Endodermal cell (in vitro differentiated cells): ENCODE measurements around the gene ZDBF2. TPM values are rescaled to one million over a fixed set of nuclear protein-coding genes. Genes with fewer than 3 reads are reported as not detected.
A peak's percentile ranks its signal among the peaks of the same experiment; 100 is the strongest.
"Not testable (repeated sequence)": the region's sequence is repeated elsewhere in the genome, so short reads cannot be mapped to it uniquely, and the experiment has no call there.

Experiments
- DNase-seq: peaks from one replicate; pipeline ENCODE4 v3.0.0-alpha.2; 2017
- H3K27ac ChIP-seq: 2 replicates; pipeline ENCODE4 v1.5.1; 2013; ENCODE audit warnings: mild to moderate bottlenecking, low read depth, low read length, moderate library complexity
- H3K27me3 ChIP-seq: 2 replicates; pipeline ENCODE4 v1.6.1; 2013; ENCODE audit warnings: mild to moderate bottlenecking, low read length, moderate library complexity; ENCODE audit not compliant: insufficient read depth, control insufficient read depth, poor library complexity, severe bottlenecking
- H3K36me3 ChIP-seq: 2 replicates; pipeline ENCODE4 v1.7.0; 2013; ENCODE audit warnings: mild to moderate bottlenecking, low read length, moderate library complexity; ENCODE audit not compliant: control insufficient read depth, insufficient read depth
- H3K4me1 ChIP-seq: one replicate; pipeline ENCODE4 v1.7.0; 2013; ENCODE audit warnings: low read length; ENCODE audit not compliant: control insufficient read depth, insufficient read depth
- H3K4me3 ChIP-seq: 2 replicates; pipeline ENCODE4 v1.5.1; 2013; ENCODE audit warnings: mild to moderate bottlenecking, low read length, moderate library complexity
- H3K9ac ChIP-seq: 2 replicates; pipeline ENCODE4 v1.6.1; 2013; ENCODE audit warnings: mild to moderate bottlenecking, low read length, moderate library complexity; ENCODE audit not compliant: poor library complexity, severe bottlenecking; ENCODE audit errors: extremely low read depth
- H3K9me3 ChIP-seq: 2 replicates; pipeline ENCODE4 v1.6.1; 2013; ENCODE audit warnings: mild to moderate bottlenecking, low read length, moderate library complexity; ENCODE audit not compliant: control insufficient read depth
- H3K27ac Mint-ChIP-seq: 2 replicates; pipeline ENCODE4 v1.8.0; 2020; ENCODE audit warnings: mixed read lengths
- H3K27me3 Mint-ChIP-seq: 2 replicates; pipeline ENCODE4 v1.8.0; 2021; ENCODE audit warnings: mild to moderate bottlenecking, mixed read lengths; ENCODE audit not compliant: insufficient read depth
- H3K36me3 Mint-ChIP-seq: 2 replicates; pipeline ENCODE4 v1.8.0; 2020; ENCODE audit warnings: low read depth, mixed read lengths
- H3K4me1 Mint-ChIP-seq: 2 replicates; pipeline ENCODE4 v1.8.0; 2020; ENCODE audit warnings: mixed read lengths
- H3K4me3 Mint-ChIP-seq: 2 replicates; pipeline ENCODE4 v1.8.0; 2020; ENCODE audit warnings: mild to moderate bottlenecking, moderate library complexity, mixed read lengths
- H3K9me3 Mint-ChIP-seq: 2 replicates; pipeline ENCODE4 v1.8.0; 2020; ENCODE audit warnings: mild to moderate bottlenecking, mixed read lengths
- CTCF ChIP-seq: fragments of 200-600 bp; sonication (generic); conservative IDR thresholded peaks from 2 replicates; pipeline ENCODE4 v1.5.0; 2021; ENCODE audit warnings: antibody characterized with exemption, mild to moderate bottlenecking
- WGBS, 2 experiments: methylation state at CpG; one replicate each; pipeline versions ENCODE4 v1.1.5 to v1.1.7; 2013; ENCODE audit warnings: missing lambda C conversion rate in 2 of 2, mixed read lengths in 1 of 2; ENCODE audit not compliant: insufficient coverage in 1 of 2, insufficient read length in 1 of 2; 5-methylcytosine and 5-hydroxymethylcytosine counted together
- total RNA-seq, 2 donors: library from RNA; stranded (reverse); fragmentation: NEBNext Ultra II Directional in 1 of 2; extraction: Animal tissue kit (Norgen Biotek cat#: 25700) in 1 of 2; gene quantifications; 2 replicates in 1 of 2; 3 replicates in 1 of 2; pipeline ENCODE4 v1.2.1, GENCODE V29; 2021

ZDBF2 gene
- total RNA-seq, 2 donors from 2014 or later: 14.1 to 27.0 TPM

DNA sequence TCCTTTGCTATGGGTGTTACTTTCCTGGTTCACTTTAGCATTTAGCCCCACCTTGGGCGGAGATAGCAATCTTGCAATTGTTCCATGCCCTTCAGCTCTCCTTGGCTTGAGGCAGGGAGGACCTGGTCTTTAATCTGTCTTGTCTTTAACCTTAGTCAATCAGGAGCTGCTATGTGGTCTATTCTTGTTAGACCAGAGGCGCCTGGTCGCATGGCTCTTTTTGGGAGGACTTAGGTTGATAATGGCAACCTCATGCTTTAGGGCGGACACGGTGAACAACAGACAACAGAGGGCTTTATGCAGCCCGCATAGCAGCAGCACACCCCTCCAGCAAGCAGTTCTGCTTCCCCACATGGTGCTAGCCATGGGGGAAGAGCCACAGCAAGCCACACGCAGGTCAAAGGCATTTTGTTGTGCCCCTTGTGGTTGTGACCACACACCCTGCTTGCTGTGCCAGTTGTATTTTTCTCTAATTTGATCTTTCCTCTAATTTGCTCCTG is 17.7 kb upstream of the ZDBF2 start:
- H3K9me3 Mint-ChIP-seq: no peaks in the 10 kb centered on the region
- Histone ChIP-seq H3K27me3 (no peaks in the 10 kb centered on the region), H3K27ac (no peak overlapping the region), H3K4me3 (no peak overlapping the region), H3K9me3 (no peaks in the 10 kb centered on the region), H3K9ac (no peak overlapping the region), H3K36me3 (no peaks in the 10 kb centered on the region), H3K4me1 (no peaks in the 10 kb centered on the region)
- no peak overlapping the region for H3K27ac Mint-ChIP-seq
- H3K36me3 Mint-ChIP-seq: no peaks in the 10 kb centered on the region
- H3K4me3 Mint-ChIP-seq: no peak overlapping the region
- DNase-seq: peak; percentile 64
- TF ChIP-seq CTCF: peak; percentile 19
- H3K27me3 Mint-ChIP-seq: peaks cover 8% of the 10 kb centered on the region
- peaks cover 17% of the 10 kb centered on the region for H3K4me1 Mint-ChIP-seq
- WGBS, 2 experiments: 80 to 82% methylated on average over 3 to 7 of the region's 7 CpGs

- Histone ChIP-seq H3K4me1 (no peaks in the 10 kb centered on the region), H3K27me3 (no peaks in the 10 kb centered on the region), H3K4me3 (no peak overlapping the region), H3K9me3 (no peaks in the 10 kb centered on the region), H3K9ac (no peak overlapping the region), H3K36me3 (no peaks in the 10 kb centered on the region), H3K27ac (no peak overlapping the region)
- no peak for TF ChIP-seq CTCF
- Mint-ChIP-seq H3K27ac (no peak overlapping the region), H3K9me3 (no peaks in the 10 kb centered on the region), H3K36me3 (no peaks in the 10 kb centered on the region), H3K4me1 (peaks cover 17% of the 10 kb centered on the region), H3K27me3 (peaks cover 8% of the 10 kb centered on the region), H3K4me3 (no peak overlapping the region)
- peak; percentile 56 for DNase-seq
- 81 to 90% methylated on average over 10 to 14 of the region's 14 CpGs for WGBS, 2 experiments
Observed at GRCh38 chr2:206257350-206257749, 17.1 kb upstream of the ZDBF2 start.

- WGBS, 2 experiments: 89 to 100% methylated on average over 2 to 7 of the region's 7 CpGs
- no peak overlapping the region for H3K9ac ChIP-seq
Observed at GRCh38 chr2:206257861-206258260, 16.6 kb upstream of the ZDBF2 start.

GRCh38 chr2:206258615-206259014 is 15.8 kb upstream of the ZDBF2 start:
- H3K4me3 Mint-ChIP-seq, H3K4me3 ChIP-seq, DNase-seq, H3K27me3 ChIP-seq, H3K27ac Mint-ChIP-seq, H3K27ac ChIP-seq, H3K9ac ChIP-seq, H3K4me1 ChIP-seq, H3K36me3 ChIP-seq, H3K9me3 Mint-ChIP-seq, H3K9me3 ChIP-seq, H3K36me3 Mint-ChIP-seq: not testable (repeated sequence)
- 83 to 94% methylated on average over 4 to 6 of the region's 8 CpGs for WGBS, 2 experiments
- Mint-ChIP-seq H3K27me3 (peaks cover 11% of the 10 kb centered on the region), H3K4me1 (peaks cover 17% of the 10 kb centered on the region)

More at GRCh38 chr2:206257861-206258260, 16.6 kb upstream of the ZDBF2 start:
- Mint-ChIP-seq H3K4me3 (no peak overlapping the region), H3K4me1 (peaks cover 17% of the 10 kb centered on the region), H3K36me3 (no peaks in the 10 kb centered on the region), H3K27me3 (peaks cover 7% of the 10 kb centered on the region), H3K9me3 (no peaks in the 10 kb centered on the region), H3K27ac (no peak overlapping the region)
- DNase-seq: no peak
- H3K36me3 ChIP-seq: no peaks in the 10 kb centered on the region
- TF ChIP-seq CTCF: no peak
- no peaks in the 10 kb centered on the region for H3K9me3 ChIP-seq
- no peak overlapping the region for H3K27ac ChIP-seq
- no peak overlapping the region for H3K4me3 ChIP-seq
- H3K27me3 ChIP-seq: peaks cover 4% of the 10 kb centered on the region
- no peaks in the 10 kb centered on the region for H3K4me1 ChIP-seq
